H1 (cell line): Measurements from ENCODE around the gene OMP. TPM values are rescaled to one million over a fixed set of nuclear protein-coding genes. Genes with fewer than 3 reads are reported as not detected.

ENCODE experiments used
- CTCF ChIA-PET: fragments of 300-600 bp; sonication (Branson Sonifier 250); formaldehyde crosslinking; loops from one replicate; lab custom pipeline; 2021; ENCODE audit not compliant: partially characterized antibody; lab: Charles Lee
- POLR2A ChIA-PET: fragments of 300-600 bp; sonication (Branson Sonifier 250); formaldehyde crosslinking; loops from one replicate; lab custom pipeline; 2021; ENCODE audit warnings: inconsistent platforms; ENCODE audit not compliant: partially characterized antibody; lab: Charles Lee
- DNase-seq, 2 experiments: peaks; one replicate each; pipeline versions ENCODE4 v3.0.0 to v3.0.0-alpha.2; 2010 to 2022; ENCODE audit warnings: low spot score in 2 of 2, low read depth in 1 of 2, mixed read lengths in 1 of 2
- FAIRE-seq: peaks from 2 replicates; lab custom pipeline; 2011; peaks lifted over from hg19 to GRCh38; lab: Jason Lieb, UNC
- H2AFZ ChIP-seq: 2 replicates; pipeline ENCODE4 v1.8.1; 2012; ENCODE audit warnings: low read length, inconsistent platforms
- H2AK5ac ChIP-seq: 2 replicates; pipeline ENCODE4 v1.6.1; 2013; ENCODE audit warnings: low read depth, low read length
- H2BK120ac ChIP-seq: replicated peaks from 2 replicates; pipeline ENCODE3; 2013; ENCODE audit warnings: low read depth, low read length, inconsistent platforms
- H2BK12ac ChIP-seq: 2 replicates; pipeline ENCODE4 v1.6.1; 2013; ENCODE audit warnings: low read depth, low read length
- H2BK15ac ChIP-seq: 2 replicates; pipeline ENCODE4 v1.6.1; 2013; ENCODE audit warnings: low read length
- H2BK20ac ChIP-seq: 2 replicates; pipeline ENCODE4 v1.6.1; 2013; ENCODE audit warnings: low read length
- H2BK5ac ChIP-seq: 2 replicates; pipeline ENCODE4 v1.6.1; 2013; ENCODE audit warnings: low read depth, low read length
- H3K14ac ChIP-seq: 2 replicates; pipeline ENCODE4 v1.6.1; 2013; ENCODE audit warnings: inconsistent platforms; ENCODE audit not compliant: insufficient read length
- H3K18ac ChIP-seq: 2 replicates; pipeline ENCODE4 v1.6.1; 2013; ENCODE audit warnings: low read length; ENCODE audit errors: extremely low read depth
- H3K23ac ChIP-seq: 2 replicates; pipeline ENCODE4 v1.6.1; 2013; ENCODE audit warnings: inconsistent platforms; ENCODE audit not compliant: insufficient read length
- H3K23me2 ChIP-seq: 2 replicates; pipeline ENCODE4 v1.6.1; 2013; ENCODE audit warnings: low read depth, low read length
- H3K27ac ChIP-seq: 2 replicates; pipeline ENCODE4 v1.6.1; 2011; ENCODE audit warnings: low read depth, low read length, inconsistent platforms
- H3K27me3 ChIP-seq, 4 experiments: replicated peaks in 1 of 4; 1 replicate in 1 of 4; 2 replicates in 3 of 4; pipeline versions ENCODE4 v1.6.1 to v1.8.1; 2011 to 2013; ENCODE audit warnings: low read length in 3 of 4, mild to moderate bottlenecking in 3 of 4, inconsistent platforms in 2 of 4, mixed read lengths in 2 of 4, moderate library complexity in 1 of 4; ENCODE audit not compliant: control insufficient read depth in 3 of 4, insufficient read depth in 3 of 4; ENCODE audit errors: extremely low read depth in 1 of 4
- H3K36me3 ChIP-seq, 4 experiments: 2 replicates each; pipeline versions ENCODE4 v1.6.1 to v1.8.1; 2011 to 2013; ENCODE audit warnings: mild to moderate bottlenecking in 4 of 4, low read length in 3 of 4, moderate library complexity in 2 of 4, control low read depth in 1 of 4, inconsistent platforms in 1 of 4; ENCODE audit not compliant: insufficient read depth in 4 of 4, control insufficient read depth in 2 of 4
- H3K4ac ChIP-seq: replicated peaks from 2 replicates; pipeline ENCODE3; 2013; ENCODE audit warnings: low read length, low read depth, mixed read lengths, inconsistent platforms; ENCODE audit not compliant: insufficient read length
- H3K4me1 ChIP-seq, 4 experiments: replicated peaks in 1 of 4; 1 replicate in 1 of 4; 2 replicates in 3 of 4; pipeline versions ENCODE4 v1.6.1 to v1.8.1; 2011 to 2013; ENCODE audit warnings: low read length in 3 of 4, inconsistent platforms in 2 of 4, mixed read lengths in 1 of 4; ENCODE audit not compliant: insufficient read depth in 4 of 4, control insufficient read depth in 3 of 4
- H3K4me2 ChIP-seq, 2 experiments: 2 replicates each; pipeline versions ENCODE4 v1.6.1 to v1.8.1; 2011 to 2013; ENCODE audit warnings: low read depth in 2 of 2, low read length in 2 of 2, control low read depth in 1 of 2, inconsistent platforms in 1 of 2, mild to moderate bottlenecking in 1 of 2; ENCODE audit not compliant: insufficient read depth in 1 of 2
- H3K4me3 ChIP-seq, 4 experiments: fragments of 200-600, 300-600 bp in 1 of 4; sonication (generic), shearing (Covaris generic), sonication (Bioruptor Twin) in 1 of 4; 2 replicates each; pipeline versions ENCODE4 v1.5.1 to v1.8.1; 2011 to 2016; ENCODE audit warnings: low read length in 4 of 4, low read depth in 3 of 4, control low read depth in 2 of 4, inconsistent platforms in 2 of 4, mild to moderate bottlenecking in 2 of 4, mixed read lengths in 1 of 4, moderate library complexity in 1 of 4; ENCODE audit not compliant: insufficient read depth in 2 of 4; ENCODE audit errors: extremely low read depth in 1 of 4
- H3K56ac ChIP-seq: replicated peaks from 2 replicates; pipeline ENCODE3; 2013; ENCODE audit warnings: low read depth, mild to moderate bottlenecking, mixed read lengths, low read length, inconsistent platforms; ENCODE audit not compliant: insufficient read length
- H3K79me1 ChIP-seq: 2 replicates; pipeline ENCODE4 v1.6.1; 2013; ENCODE audit warnings: low read depth, low read length, control low read depth
- H3K79me2 ChIP-seq, 2 experiments: 2 replicates each; pipeline versions ENCODE4 v1.6.1 to v1.8.1; 2012 to 2013; ENCODE audit warnings: low read length in 2 of 2, mild to moderate bottlenecking in 2 of 2, inconsistent platforms in 1 of 2; ENCODE audit not compliant: insufficient read depth in 2 of 2, control insufficient read depth in 1 of 2
- H3K9ac ChIP-seq, 4 experiments: replicated peaks in 1 of 4; 1 replicate in 1 of 4; 2 replicates in 3 of 4; pipeline versions ENCODE4 v1.6.1 to v1.8.1; 2011 to 2013; ENCODE audit warnings: low read depth in 3 of 4, low read length in 3 of 4, control low read depth in 2 of 4, mild to moderate bottlenecking in 2 of 4, moderate library complexity in 2 of 4, inconsistent platforms in 1 of 4; ENCODE audit errors: extremely low read depth in 1 of 4
- H3K9me3 ChIP-seq, 2 experiments: 2 replicates each; pipeline versions ENCODE4 v1.6.1 to v1.8.1; 2012 to 2013; ENCODE audit warnings: mild to moderate bottlenecking in 2 of 2, moderate library complexity in 2 of 2, control low read depth in 1 of 2, inconsistent platforms in 1 of 2, low read depth in 1 of 2, low read length in 1 of 2, mixed read lengths in 1 of 2; ENCODE audit not compliant: insufficient read depth in 2 of 2
- H4K20me1 ChIP-seq, 2 experiments: replicated peaks in 1 of 2; 2 replicates each; pipeline versions ENCODE3 to v1.8.1; 2011 to 2013; ENCODE audit warnings: inconsistent platforms in 2 of 2, low read length in 2 of 2, mild to moderate bottlenecking in 1 of 2; ENCODE audit not compliant: insufficient read depth in 2 of 2, control insufficient read depth in 1 of 2
- H4K5ac ChIP-seq: 2 replicates; pipeline ENCODE4 v1.6.1; 2013; ENCODE audit warnings: low read length, low read depth, mixed read lengths, inconsistent platforms; ENCODE audit not compliant: insufficient read length
- H4K8ac ChIP-seq: 2 replicates; pipeline ENCODE4 v1.8.0; 2013; ENCODE audit warnings: mild to moderate bottlenecking, moderate library complexity, low read length, inconsistent platforms; ENCODE audit not compliant: insufficient read depth; ENCODE audit errors: extremely low read depth
- H4K91ac ChIP-seq: replicated peaks from 2 replicates; pipeline ENCODE3; 2013; ENCODE audit warnings: low read length, mixed read lengths, inconsistent platforms; ENCODE audit not compliant: insufficient read length
- BCL11A ChIP-seq, 2 experiments: IDR thresholded peaks; one replicate each; pipeline ENCODE4 v1.6.1; 2011; ENCODE audit warnings: low read depth in 2 of 2, low read length in 2 of 2, mild to moderate bottlenecking in 2 of 2
- POLR2A ChIP-seq, 2 experiments: IDR thresholded peaks; 1 replicate in 1 of 2; 2 replicates in 1 of 2; pipeline ENCODE4 v1.6.1; 2011; ENCODE audit warnings: low read depth in 2 of 2, low read length in 2 of 2, mild to moderate bottlenecking in 2 of 2; ENCODE audit errors: control extremely low read depth in 1 of 2
- WGBS, 2 experiments: shearing (Covaris generic) in 1 of 2; methylation state at CpG; one replicate each; pipeline versions ENCODE4 v1.1.6 to v1.1.7; 2013 to 2015; ENCODE audit warnings: low lambda C conversion rate in 2 of 2, mixed read lengths in 2 of 2, inconsistent platforms in 1 of 2, low coverage in 1 of 2, missing lambda C conversion rate in 1 of 2; ENCODE audit not compliant: insufficient replicate concordance in 2 of 2, insufficient coverage in 1 of 2, insufficient read length in 1 of 2; ENCODE audit errors: extremely low coverage in 1 of 2, missing lambda C conversion rate in 1 of 2; 5-methylcytosine and 5-hydroxymethylcytosine counted together
- polyA plus RNA-seq, 7 experiments: library from polyadenylated mRNA; depleted of rRNA in 3 of 7; stranded (reverse) in 5 of 7; unstranded in 2 of 7; fragments of >200 nt in 5 of 7; fragments of 200-250 nt in 2 of 7; gene quantifications; 1 replicate in 5 of 7; 2 replicates in 1 of 7; 4 replicates in 1 of 7; pipeline versions ENCODE4 v1.2.1 to v1.2.3, GENCODE V29; 2011 to 2013; ENCODE audit warnings: missing spikeins in 2 of 7, mixed read lengths in 2 of 7
- total RNA-seq: library from RNA; stranded (reverse); fragmentation: NEBNext Ultra II Directional; extraction: Animal tissue kit (Norgen Biotek cat#: 25700); gene quantifications from 2 replicates; pipeline ENCODE4 v1.2.1, GENCODE V29; 2021

Gene OMP
- total and polyA plus RNA-seq, 2 of the 8 experiments (the other 6 are each of a cell fraction or from before 2014, with no cell fraction given) = not detected

GRCh38 chr11:77126861-77127234 lies 24.2 kb downstream of the OMP start:
- no peak overlapping the region for H3K27ac ChIP-seq
- no peak overlapping the region for H2BK20ac ChIP-seq
- H3K4me3 ChIP-seq = peak overlapping the region in 3 of 4 experiments; percentile 33 to 59 (median 39); a peak in 6 of 8 replicates
- H3K27me3 ChIP-seq = peaks cover 0 to 2% (median 0%) of the 10 kb centered on the region in 4 experiments; a peak in 1 of 7 replicates
- H2BK15ac ChIP-seq = peak overlapping the region; percentile 97; the same call in 1 of the 2 replicates
- DNase-seq (no peak), FAIRE-seq (no peak)
- 20% methylated on average over 10 of the region's 10 CpGs; no CpG with 5 or more reads in 1 of the 2 experiments for WGBS, 2 experiments
- H2BK12ac ChIP-seq = peak overlapping the region; percentile 56; the same call in 1 of the 2 replicates
- H3K4me1 ChIP-seq = peaks cover 4 to 15% (median 9%) of the 10 kb centered on the region in 4 experiments
- no peak overlapping the region for H4K8ac ChIP-seq
- no peak overlapping the region for H4K5ac ChIP-seq
- H3K79me2 ChIP-seq = no peaks in the 10 kb centered on the region
- no peak overlapping the region; the same call in 1 of the 2 replicates for H3K18ac ChIP-seq
- H4K91ac ChIP-seq = peak overlapping the region; percentile 66
- CTCF ChIA-PET = interaction anchor here (0.8 to 13.9 kb wide), 43 partner anchors 10 to 492 kb away, joined by 3 to 248 read pairs (median 6); no protein-coding TSS in a partner anchor
- no peaks in the 10 kb centered on the region for H3K36me3 ChIP-seq
- H3K14ac ChIP-seq = no peak overlapping the region
- no peak overlapping the region for H3K9ac ChIP-seq
- POLR2A ChIA-PET = interaction anchor here (0.8 to 2.7 kb wide), 6 partner anchors 18 to 62 kb away, joined by 3 to 8 read pairs (median 4); no protein-coding TSS in a partner anchor
- peak overlapping the region; percentile 73; the same call in 1 of the 2 replicates for H2AFZ ChIP-seq
- no peak overlapping the region for H3K56ac ChIP-seq
- H2AK5ac ChIP-seq = no peak overlapping the region
- H2BK120ac ChIP-seq = no peak overlapping the region
- H3K23me2 ChIP-seq = 0 out of 2 replicates have a peak, but pooled peaks cover 6% of the 10 kb centered on the region
- H3K4me2 ChIP-seq = peak overlapping the region; percentile 32 to 82
- no peaks in the 10 kb centered on the region for H3K79me1 ChIP-seq
- TF ChIP-seq POLR2A (IDR thresholded peaks at IDR 0.05; ENCODE audit: control extremely low read depth in 1 of 2, low read depth in 2 of 2, low read length in 2 of 2) (0 out of 3 replicates have a peak, but pooled peaks of 1 of the 2 experiments have one; percentile 17), BCL11A (IDR thresholded peaks at IDR 0.05; ENCODE audit: low read depth in 2 of 2, low read length in 2 of 2) (no peak)
- TF ChIP-seq, all 59 proteins: peak for 1
- Histone ChIP-seq H4K20me1 (no peaks in the 10 kb centered on the region), H3K4ac (no peak overlapping the region), H3K23ac (no peak overlapping the region), H2BK5ac (no peak overlapping the region), H3K9me3 (no peaks in the 10 kb centered on the region)
